DMS53 treated with DMSO at 0.1 percent for 48 hours (cell line): ENCODE data around the gene GLI1.
"Not testable (repeated sequence)": the region's sequence is repeated elsewhere in the genome, so short reads cannot be mapped to it uniquely, and the experiment has no call there.

Experiments
- DNase-seq: peaks from one replicate; lab custom pipeline; 2025; ENCODE audit not compliant: unreplicated experiment; lab: John Stamatoyannopoulos, UW

GLI1 gene

DNA sequence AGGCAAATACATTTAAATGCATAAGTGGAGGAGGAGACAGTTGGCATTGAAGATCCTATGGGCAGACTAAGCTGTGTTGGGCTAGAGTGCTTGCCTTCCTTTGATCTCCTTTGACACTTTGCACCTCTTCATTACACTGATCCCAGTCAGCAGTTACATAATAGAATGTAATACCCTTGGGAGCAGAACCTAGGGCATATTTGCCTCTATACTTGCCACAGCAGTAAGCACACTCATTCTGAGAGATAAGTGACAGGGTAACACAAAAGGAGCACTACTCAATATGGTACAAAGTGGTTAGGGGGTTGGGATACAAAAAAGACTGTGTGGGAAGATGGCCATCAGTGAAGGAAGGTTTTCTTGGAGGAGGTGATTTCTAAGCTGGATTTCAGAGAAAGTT lies 37.2 kb downstream of the GLI1 start:
- no peak for DNase-seq

DNA sequence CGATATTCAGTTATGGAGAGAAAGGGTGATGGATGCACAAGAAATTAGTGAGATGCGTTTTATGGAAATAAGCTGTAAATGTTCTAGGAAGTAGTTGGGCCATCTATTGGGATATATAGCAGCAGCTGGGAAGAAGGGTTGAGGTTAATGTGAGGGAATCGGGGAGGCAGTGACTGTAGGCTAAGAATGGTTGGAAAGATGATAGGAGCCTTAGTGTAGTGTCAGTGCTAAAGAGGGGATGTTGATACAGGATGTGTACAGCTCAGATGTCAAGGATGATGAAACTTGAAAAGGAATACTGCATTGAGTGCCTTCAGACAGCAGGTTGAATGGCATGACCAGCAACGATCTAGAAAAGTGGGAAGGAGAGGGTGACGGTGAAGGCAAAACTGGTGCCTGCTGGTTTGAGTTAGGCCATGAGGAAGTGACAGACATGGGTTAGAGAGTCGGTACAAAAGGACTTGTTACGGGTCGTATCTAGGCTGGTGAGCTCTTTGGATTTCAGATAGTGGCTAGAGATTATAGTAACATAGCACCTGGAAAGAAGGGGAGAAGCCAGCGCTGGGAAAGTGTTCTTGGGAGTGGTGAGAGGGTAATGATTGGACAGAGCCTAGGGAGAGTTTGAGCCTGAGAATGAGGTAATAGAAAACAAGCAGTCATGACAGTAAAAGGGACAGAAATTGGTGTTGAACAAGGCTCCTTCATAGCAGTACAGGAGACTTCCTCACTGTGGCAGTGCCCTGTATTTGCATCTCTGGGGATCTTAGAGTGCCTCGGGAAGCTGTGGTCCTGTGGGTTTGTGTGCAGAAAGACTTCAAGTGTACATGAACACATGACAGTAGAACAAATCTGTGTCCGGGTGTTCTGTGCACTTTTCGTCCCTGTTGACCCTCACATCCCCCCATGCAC lies 37.9 kb downstream of the GLI1 start:
- DNase-seq, result no peak

DNA sequence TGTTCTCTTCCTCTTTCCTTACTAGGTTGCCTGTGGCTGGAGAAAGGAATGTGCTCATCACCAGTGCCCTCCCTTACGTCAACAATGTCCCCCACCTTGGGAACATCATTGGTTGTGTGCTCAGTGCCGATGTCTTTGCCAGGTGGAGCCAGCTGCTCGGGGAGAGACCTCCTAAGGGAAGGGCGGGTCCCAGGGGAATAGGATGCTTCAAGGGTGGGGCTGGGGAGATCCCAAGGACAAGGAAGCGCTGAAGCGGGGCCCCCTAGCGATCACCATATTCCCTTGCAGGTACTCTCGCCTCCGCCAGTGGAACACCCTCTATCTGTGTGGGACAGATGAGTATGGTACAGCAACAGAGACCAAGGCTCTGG lies 38.5 kb downstream of the GLI1 start:
- DNase-seq, result no peak

- no peak for DNase-seq
Measured at GRCh38 chr12:57498571-57498970, 39.0 kb downstream of the GLI1 start.

DNA sequence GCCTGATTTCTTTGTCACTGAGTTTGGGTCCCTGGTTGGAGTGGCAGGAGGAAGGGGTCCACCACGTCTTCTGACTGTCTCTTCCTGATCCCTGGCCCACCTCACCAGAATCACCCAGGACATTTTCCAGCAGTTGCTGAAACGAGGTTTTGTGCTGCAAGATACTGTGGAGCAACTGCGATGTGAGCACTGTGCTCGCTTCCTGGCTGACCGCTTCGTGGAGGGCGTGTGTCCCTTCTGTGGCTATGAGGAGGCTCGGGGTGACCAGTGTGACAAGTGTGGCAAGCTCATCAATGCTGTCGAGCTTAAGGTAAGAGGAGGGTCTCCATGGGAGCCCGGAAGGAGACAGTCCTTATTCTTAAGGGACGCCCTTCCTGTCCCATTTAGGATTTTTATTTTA lies 40.6 kb downstream of the GLI1 start:
- no peak for DNase-seq

- not testable (repeated sequence) for DNase-seq
Measured at GRCh38 chr12:57502311-57502969, 42.9 kb downstream of the GLI1 start.

DNA sequence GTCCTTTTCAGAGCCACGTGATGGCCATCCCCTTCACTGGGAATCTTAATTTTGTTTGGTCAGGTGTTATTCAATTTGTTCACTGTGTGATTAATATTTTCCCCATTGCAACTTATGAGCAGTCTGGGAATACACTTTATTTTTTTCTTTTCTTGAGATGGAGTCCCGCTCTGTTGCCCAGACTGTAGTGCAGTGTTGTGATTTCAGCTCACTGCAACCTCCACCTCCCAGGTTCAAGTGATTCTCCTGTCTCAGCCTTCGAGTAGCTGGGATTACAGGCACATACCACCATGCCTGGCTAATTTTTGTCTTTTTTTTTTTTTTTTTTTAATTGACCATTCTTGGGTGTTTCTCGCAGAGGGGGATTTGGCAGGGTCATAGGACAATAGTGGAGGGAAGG lies 47.0 kb downstream of the GLI1 start:
- DNase-seq, result not testable (repeated sequence)

GRCh38 chr12:57507796-57508195 lies 48.2 kb downstream of the GLI1 start:
- not testable (repeated sequence) for DNase-seq

DNA sequence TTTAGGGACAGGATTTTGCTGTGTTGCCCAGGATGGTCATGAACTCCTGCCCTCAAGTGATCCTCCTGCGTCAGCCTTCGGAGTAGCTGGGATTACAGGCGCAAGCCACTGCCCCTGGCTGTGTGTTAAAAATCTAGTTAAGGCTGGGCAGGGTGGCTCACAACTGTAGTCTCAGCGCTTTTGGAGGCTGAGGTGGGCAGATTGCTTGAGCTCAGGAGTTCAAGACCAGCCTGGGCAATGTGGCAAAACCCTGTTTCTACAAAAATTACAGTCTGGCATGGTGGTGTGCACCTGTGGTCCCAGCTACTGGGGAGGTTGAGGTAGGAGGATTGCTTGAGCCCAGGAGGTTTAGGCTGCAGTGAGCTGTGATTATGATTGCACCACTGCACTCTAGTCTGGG lies 51.6 kb downstream of the GLI1 start:
- no peak for DNase-seq

DNA sequence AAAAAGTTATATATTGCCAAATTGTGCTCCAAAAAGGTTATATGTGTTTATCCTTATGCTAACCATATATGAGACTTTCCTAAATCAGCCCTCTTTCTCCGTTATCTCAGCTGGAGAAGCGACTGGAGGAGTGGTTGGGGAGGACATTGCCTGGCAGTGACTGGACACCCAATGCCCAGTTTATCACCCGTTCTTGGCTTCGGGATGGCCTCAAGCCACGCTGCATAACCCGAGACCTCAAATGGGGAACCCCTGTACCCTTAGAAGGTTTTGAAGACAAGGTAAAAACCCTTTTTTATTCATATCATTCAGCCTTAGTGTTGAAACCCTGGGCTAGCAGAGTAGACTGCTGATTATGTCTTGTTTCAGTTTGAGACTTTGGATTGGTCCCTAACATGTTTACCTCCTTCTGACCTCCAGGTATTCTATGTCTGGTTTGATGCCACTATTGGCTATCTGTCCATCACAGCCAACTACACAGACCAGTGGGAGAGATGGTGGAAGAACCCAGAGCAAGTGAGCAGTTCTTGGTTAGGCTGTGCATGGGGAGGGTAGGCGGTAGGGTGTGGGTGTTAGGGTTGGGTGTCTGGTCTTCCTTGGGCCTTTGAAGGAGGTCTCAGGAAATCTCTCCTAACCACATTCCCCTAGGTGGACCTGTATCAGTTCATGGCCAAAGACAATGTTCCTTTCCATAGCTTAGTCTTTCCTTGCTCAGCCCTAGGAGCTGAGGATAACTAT lies 52.2 kb downstream of the GLI1 start:
- no peak for DNase-seq

GRCh38 chr12:57512665-57513064 lies 53.1 kb downstream of the GLI1 start:
- no peak for DNase-seq

GRCh38 chr12:57513266-57513665 lies 53.7 kb downstream of the GLI1 start:
- no peak for DNase-seq

- not testable (repeated sequence) for DNase-seq
Measured at GRCh38 chr12:57513677-57514076, 54.1 kb downstream of the GLI1 start.

DNA sequence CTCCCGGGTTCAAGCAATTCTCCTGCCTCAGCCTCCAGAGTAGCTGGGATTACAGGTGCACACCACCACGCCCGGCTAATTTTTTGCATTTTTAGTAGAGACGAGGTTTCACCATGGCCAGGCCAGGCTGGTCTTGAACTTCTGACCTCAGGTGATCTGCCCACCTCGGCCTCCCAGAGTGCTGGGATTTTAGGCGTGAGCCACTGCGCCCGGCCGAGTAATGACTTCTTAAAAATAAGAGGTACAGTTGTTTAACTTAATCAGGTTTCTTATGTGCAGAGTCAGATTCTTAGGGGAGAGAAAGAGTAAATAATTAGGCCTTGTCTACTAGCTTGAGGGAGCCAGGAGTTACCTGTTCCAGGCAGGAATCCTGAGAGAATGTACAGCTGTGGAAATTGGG lies 54.7 kb downstream of the GLI1 start:
- not testable (repeated sequence) for DNase-seq

DNA sequence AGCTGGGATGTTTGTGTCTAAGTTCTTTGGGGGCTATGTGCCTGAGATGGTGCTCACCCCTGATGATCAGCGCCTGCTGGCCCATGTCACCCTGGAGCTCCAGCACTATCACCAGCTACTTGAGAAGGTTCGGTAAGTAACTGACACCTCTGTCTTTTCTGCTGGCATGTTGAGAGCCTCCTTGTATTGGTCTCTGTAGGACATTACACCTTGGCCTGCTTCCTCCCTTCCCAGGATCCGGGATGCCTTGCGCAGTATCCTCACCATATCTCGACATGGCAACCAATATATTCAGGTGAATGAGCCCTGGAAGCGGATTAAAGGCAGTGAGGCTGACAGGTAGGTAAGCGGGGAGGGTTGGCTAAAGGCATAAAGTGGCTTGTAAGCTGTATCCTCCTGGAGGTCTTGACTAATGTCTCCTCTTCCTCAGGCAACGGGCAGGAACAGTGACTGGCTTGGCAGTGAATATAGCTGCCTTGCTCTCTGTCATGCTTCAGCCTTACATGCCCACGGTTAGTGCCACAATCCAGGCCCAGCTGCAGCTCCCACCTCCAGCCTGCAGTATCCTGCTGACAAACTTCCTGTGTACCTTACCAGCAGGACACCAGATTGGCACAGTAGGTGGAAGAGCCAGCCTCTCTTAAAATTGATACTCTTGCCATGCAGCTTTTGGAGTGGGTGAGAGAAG lies 55.3 kb downstream of the GLI1 start:
- DNase-seq, result no peak

GRCh38 chr12:57515408-57515933 lies 55.9 kb downstream of the GLI1 start:
- DNase-seq, result no peak

- no peak for DNase-seq
Measured at GRCh38 chr12:57515934-57516541, 56.5 kb downstream of the GLI1 start.

DNA sequence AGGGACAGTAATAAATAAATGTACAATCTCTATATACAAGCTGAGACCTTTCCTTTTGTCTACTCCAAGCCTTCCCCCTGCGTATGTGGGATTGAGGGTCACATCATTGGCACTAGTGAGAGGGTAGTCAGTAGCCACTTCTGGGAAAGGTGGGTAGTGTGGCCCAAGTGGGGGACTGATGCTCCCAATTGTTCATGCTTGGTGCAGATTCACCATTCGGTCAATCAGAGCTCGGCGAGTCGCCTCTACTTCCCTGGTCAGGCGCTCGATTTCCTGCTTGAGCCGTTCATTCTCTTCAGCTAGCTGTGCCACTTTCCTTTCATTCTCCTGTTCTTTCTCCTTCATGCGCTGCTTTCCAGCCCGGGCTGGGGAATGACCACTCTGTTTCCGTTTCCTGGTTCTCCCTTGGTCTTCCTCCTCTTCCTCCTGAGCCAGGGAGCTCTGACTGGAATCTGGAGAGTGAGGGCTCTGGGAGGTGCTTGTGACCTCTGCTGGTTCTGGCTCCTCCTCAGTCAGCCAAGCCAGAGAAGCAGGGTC lies 57.1 kb downstream of the GLI1 start:
- no peak for DNase-seq

GRCh38 chr12:57517187-57517586 lies 57.6 kb downstream of the GLI1 start:
- no peak for DNase-seq

GRCh38 chr12:57517718-57518117 lies 58.1 kb downstream of the GLI1 start:
- DNase-seq, result not testable (repeated sequence)
